Activated naive CD8-positive, alpha-beta T cell treated with anti-CD3 and anti-CD28 coated beads, Interleukin-2, amount 50 U/mL, for 16 hours (primary cell): ENCODE results near the gene KCND2.
"Not testable (repeated sequence)": the region's sequence is repeated elsewhere in the genome, so short reads cannot be mapped to it uniquely, and the experiment has no call there.

Experiments used
- DNase-seq: peaks from one replicate; pipeline ENCODE4 v3.0.0-alpha.2; 2020; ENCODE audit warnings: low read depth, low spot score

The KCND2 gene

DNA sequence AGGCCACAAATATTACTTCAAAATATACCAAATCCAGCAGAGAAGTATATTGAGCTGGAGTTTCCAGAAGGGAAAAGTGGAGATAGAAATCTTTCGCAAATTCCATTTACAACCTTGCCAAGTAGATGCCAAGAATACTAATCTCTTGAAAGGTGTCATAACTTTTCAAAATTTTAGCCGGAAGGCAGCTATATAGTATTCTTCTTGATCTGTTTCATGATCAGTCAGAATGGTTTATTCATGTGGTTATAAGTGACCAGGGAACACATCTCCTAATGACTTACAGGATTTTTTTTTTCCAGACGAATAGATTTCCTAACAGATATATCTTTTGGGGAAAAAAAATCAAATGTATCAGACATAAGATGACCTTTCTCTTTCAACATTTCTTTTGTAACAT lies 314.3 kb downstream of the KCND2 start:
- DNase-seq = no peak

DNA sequence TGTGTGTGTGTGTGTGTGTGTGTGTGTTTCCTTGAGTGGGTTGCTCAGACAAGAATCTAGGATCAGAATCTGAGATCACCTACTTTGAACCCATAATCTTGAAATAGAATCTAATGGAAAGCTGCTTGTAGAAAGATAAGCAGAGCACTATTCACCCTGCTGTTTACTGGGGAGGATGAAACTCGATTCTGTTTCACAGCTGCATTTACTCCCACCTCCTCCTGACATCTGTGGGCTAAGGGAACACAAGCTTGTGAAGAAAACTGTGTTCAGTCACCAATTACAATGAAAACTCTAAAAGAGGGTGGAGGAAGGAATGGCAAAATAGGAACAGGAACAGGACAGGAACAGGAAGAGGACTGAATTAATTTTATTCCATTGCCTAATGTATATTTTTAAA lies 315.4 kb downstream of the KCND2 start:
- no peak for DNase-seq

DNA sequence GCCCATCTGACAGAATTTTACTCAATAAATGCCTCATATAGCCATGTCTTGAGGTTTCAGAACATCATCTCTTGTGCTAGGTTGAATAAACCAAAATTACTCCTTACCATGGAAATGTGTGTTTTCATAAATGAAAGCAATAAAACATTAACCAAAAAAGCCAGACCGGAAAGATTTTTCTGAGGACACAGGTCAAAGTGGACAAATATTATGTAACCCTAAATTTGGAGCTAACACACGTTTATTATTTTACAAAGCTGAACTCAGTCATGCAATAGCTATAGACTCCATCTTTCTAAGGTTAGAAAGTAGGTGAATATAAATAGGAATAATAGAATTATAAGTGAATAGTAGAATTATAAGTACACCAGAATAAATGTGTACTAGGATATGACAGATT lies 315.9 kb downstream of the KCND2 start:
- DNase-seq = no peak

DNA sequence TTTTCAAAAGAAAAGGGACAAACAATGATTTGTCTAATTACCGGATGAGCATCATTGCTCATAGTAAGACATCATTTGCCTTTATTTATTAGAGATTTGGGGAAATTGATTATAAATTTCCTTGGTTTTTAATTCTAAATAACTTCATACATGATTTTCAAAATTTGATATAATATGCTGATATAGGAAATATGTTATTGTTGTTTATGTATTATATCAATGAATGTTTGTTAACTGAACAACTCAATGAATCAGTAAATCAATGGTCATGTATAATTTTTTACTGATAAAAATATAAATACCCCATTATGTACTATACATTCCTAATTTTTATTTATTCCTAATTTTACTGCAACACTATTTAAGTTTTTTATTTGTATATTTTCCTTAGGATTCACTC lies 327.6 kb downstream of the KCND2 start:
- no peak for DNase-seq

DNA sequence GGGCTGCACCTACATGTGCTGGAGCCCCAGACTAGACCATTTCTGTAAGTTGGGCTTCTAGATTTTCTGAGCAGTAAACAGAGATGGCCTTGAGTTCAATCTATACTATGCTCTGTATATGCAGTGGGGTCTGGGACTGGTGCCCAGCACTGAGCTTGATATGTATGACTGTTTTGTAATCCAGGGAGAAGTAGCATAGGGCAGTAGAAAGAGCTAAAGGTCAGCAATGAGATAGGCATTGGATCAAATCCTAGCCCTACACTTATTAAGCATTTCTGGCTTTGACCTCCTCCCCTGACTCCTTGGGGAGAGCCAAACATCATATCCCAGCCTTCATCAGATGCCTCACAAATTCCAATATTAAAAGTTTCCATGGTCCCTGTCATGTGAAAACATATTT lies 330.4 kb downstream of the KCND2 start:
- no peak for DNase-seq

DNA sequence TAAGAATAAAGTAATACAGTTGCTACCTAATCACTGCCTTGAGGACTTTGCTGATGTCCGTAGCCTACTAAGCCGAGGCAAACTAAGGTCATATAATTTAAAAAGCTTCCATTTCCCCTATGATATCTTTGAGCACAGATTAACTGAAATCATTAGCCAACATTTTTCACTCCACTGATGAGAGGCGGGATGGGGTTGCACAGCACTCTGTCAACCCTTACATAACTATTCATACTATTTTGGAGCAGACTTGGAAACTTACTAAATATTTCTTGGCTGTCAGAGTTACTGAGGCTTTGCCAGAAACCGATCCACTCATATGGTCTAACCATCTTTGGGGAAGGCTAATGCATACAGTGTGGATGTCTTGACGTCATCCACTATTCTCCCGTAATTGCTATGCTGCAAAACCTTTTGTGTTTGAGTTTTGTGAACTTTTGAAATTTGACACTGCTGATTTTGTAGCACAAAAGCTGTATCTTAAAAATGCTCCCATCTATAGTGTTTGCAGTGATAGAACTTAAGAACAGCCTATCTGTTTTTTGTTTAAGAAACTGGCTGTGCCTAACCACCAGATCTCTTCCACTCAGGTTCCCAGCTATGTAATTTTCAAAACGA lies 336.3 kb downstream of the KCND2 start:
- DNase-seq = no peak

DNA sequence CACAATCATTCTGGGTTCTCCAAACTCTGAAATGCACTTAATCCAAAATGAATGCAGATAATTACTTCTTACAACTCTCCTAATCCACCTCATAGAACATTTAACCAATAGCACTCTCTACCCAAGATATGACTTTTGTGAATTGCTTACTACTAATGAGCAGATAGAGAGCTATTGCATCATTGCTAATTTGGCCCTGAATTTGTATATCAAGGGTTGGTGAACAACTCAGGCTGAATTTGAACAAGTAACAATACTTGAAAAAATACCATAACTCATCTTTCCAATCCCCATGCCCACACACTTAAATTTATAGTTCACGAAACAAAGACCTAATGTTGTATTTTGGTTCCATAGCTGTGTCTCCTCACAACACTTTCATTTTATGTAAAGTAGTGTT lies 339.0 kb downstream of the KCND2 start:
- no peak for DNase-seq

DNA sequence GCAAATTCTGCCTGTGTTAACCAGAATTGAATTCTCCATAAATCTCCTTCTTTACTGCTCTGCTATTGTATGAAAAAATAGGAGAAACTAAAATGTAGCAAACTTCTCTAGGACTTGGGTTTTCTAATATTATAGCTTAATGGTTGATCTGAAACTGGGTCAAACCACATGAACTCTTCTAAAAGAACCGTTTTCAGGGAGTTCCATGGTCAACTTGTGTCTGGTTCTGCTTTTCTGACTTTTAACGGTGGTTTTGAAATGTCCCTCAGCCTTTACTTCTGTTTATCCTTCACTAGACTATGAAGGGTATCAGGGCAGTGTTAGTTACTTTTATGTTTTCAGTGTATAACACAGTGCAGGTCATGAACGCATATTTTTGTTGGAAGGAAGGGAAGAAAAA lies 342.7 kb downstream of the KCND2 start:
- DNase-seq = no peak

DNA sequence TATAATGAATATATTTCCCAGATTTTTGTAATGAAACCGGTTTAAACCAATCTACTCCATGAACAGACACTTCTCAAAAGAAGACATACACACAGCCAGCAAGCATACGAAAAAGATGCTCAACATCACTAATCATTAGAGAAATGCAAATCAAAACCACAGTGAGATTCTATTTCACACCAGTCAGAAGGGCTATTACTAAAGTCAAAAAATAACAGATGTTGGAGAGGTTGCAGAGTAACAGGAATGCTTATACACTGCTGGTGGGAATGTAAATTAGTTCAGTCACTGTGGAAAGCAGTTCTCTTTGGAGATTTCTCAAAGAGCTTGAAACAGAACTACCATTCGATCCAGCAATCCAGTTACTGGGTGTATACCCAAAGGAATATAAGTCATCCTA lies 344.3 kb downstream of the KCND2 start:
- DNase-seq = no peak

DNA sequence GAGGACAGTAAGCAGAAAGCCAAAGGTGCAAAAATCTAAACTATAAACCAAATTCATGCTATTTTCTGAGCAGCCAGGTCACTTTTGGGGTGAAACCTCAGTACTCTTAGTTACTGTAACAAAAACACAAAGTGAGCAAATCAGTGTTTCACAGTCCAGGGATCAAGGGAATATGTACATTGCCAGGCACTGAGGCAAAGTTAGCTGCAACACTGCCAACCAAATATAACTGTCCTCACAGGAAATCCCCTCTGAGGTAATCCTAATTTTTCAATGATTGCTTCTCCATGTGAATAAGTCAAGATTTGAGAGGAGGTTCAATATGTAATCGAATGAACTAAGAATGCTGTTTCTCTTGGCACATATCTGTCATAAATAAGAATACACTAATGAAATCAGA lies 355.3 kb downstream of the KCND2 start:
- no peak for DNase-seq

DNA sequence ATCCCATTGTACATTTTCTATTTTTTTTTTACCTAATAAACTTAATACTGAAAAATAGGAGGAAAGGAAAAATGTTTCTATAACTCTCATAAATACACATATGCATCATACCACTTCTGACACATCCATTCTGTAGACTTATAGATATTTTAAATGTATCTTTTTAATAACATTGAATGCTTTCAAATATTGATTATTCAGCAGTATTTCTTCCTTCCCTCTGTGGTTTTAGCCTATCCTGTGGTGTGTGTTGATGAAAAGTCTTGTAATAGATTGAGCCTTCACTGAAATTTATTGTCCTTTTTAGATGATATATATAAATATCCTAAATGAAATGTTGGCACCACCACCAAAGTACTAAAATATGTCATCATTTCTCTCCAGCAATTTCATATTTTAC lies 366.9 kb downstream of the KCND2 start:
- DNase-seq = no peak

DNA sequence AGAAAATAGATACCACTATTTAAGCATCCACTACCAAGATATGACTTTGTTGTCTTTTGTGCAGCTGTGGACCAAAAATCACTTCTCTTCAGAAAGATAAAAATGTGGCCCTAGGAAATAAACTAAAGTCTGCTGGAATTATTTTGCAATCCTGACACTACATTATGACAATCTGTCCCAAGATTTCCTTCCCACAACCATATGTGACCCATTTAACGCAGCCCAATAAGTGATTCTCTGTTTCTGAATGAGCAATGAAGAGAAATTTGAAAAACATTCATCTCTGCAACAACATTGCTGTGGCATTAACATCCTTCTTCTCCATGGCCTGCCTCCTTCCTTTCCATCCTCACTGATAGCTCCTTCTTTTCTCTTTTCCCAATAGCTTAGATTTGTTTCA lies 373.0 kb downstream of the KCND2 start:
- DNase-seq = no peak

DNA sequence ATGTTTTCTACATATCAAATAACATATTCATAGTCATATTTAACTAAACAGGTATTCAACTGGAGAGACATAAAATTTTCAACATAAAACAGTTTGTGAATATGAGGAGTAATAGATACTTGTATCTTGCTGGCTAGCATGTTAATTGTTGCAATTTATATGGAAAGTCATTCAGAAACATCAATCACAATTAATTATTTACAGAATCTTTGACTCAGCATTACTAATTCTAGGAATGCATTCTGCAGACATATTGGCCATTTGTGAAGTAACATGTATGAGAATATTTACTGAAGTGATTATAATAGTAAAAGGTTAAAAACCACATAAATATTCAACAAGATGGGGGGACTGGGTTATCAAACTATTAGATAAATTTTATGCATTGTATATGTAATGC lies 381.3 kb downstream of the KCND2 start:
- DNase-seq = no peak

DNA sequence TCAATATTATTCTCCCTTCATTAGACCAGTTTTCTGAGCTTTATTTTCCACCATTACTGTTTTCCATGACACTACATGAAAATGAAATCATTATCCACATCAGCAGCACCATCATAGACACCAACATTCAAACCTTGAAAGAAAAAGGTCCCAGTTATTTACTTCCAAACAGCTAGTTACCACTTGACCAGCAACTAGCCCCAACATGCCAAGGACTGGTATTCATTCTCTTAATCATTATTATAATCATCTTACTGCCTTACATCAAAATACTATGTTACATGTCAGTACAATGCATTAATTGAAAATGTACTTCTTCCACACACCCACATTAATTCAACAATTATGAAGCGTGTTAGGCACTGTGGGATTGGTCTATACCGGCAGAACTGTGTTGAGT lies 385.5 kb downstream of the KCND2 start:
- DNase-seq = no peak

DNA sequence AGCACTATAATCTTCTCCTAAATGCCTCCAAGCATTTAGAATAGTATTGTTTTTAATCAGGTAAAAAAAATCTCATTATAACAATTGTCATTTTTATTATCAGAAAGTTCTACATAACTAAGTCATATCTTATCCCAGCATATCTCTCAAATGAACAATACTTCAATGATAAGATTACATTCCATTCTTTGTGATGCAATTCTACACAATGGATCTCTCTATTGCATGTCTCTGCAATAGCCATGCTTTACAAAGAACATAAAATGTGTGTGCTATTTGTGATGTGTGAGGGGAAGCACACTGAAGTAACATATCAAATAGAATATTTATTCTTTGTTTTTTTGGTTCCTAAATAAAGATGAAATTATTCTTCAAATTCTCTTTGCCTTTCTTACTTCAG lies 389.3 kb downstream of the KCND2 start:
- no peak for DNase-seq

DNA sequence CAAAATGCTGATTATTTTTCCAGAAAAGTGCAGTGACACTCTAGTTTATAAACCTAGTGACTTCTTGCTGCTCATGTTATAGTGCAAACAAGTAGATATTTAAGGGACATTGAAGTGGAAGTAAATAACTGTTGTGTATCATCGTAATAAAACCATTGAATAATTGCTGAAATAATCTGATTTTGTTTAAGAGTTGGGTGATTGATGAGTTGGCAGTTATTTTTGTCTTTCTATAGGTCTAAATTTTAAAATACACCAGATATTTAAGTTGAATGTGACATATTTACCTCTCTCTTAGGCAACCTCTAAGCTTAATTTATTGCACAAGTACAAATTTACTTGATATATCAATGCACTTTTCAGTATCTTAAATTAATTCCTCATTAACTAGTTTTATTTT lies 392.1 kb downstream of the KCND2 start:
- no peak for DNase-seq

DNA sequence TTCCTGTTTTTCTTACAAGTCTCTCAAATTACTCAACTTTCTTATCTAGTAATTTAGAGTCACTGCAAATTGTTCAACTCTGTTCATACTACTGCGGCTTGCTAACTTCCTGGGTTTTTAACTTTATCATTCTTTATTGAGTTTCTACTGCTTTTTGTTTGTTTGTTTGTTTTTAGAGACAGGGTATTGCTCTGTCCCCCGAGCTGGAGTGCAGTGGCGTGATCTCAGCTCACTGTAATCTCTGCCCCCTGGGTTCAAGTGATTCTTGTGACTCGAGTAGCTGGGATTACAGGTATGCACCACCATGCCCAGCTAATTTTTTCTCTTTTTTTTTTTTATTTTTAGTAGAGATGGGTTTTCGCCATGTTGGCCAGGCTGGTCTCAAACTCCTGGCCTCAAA lies 402.1 kb downstream of the KCND2 start:
- DNase-seq = no peak

DNA sequence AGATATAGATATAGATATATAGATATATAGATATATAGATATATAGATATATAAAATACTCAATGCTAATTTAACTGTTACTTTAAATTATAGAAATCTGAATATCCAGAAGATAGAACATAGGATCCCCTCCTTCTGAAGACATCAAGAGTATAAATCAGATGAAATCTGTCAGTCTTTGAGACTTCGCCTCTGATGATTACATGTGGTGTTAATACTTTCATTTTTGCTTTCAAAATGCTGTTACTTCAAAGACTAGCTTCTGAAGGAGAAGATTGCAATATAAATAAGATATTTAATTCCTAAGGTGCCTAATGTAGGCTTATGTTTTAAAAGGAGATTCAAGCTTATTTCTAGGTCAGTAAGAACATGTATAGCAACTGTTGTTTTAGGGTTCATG lies 404.6 kb downstream of the KCND2 start:
- DNase-seq = no peak

DNA sequence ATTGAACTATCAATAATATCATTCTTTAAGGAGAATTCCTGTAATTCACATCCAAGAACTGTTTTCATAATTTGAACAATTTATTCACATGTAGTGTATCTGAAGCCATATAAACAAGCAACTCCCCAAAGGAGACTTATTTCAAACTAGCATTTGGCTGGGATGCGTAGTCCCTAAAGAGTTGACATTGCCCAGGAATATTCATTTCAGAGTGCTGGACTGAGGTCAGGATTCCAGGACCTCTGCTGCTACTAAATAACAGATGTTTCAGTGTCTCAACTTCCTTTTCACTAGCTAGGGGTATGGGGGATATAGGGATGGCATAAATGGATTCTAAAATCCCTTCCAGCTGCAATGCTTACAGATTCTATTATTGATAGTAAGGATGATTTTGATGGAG lies 408.0 kb downstream of the KCND2 start:
- no peak for DNase-seq

DNA sequence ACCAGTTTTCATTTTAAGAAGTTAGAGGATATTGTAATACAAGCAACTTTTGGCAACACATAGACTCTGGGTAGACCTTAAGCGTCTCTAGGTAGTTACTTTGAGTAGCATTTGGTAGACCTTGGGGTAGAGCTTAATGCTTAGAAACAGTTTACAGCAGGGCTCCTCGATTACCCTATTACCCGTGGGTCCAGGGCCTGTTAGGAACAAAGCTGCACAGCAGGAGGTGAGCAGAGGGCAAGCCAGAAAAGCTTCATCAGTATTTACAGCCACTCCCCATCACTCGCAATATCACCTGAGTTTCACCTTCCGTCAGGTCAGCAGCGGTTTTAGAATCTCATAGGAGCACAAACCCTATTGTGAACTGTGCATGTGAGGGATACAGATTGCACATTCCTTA lies 411.5 kb downstream of the KCND2 start:
- DNase-seq = no peak

DNA sequence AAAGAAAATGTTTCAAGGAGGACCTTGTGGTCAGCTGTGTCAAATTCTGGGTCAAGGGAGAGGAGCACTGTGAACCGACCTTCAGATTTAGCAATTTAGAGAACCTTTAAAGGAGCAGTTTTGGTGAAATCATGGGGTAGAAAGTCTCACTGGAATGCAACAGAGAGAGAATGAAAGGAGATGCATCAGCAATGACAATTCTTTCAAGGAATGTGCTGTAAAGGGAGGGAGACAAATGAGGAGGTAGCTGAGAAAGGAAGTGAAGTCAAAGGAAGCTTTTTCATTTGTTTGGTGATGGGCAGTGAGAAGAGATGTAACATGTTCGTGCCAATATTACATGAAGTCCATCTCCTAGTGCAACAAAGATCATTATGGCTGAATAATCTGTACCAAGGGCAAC lies 418.9 kb downstream of the KCND2 start:
- DNase-seq = no peak

DNA sequence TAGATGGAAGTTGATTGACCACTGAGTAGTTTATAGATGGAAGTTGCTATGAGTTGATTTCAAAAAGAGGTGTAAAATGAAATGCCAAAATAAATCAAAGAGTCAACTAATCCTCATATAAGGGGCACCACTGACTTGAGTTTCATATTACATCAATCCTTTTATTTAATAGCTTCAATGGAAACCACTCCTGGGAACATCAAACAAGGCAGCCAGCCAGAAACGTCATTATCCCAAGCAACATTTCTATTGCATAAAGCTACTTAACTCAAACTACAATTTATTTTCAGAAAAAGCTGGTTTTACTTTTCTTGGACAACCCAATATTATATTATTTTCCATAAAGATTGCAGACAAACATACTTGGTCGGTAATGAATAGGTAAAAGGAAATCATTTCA lies 422.9 kb downstream of the KCND2 start:
- DNase-seq = no peak

DNA sequence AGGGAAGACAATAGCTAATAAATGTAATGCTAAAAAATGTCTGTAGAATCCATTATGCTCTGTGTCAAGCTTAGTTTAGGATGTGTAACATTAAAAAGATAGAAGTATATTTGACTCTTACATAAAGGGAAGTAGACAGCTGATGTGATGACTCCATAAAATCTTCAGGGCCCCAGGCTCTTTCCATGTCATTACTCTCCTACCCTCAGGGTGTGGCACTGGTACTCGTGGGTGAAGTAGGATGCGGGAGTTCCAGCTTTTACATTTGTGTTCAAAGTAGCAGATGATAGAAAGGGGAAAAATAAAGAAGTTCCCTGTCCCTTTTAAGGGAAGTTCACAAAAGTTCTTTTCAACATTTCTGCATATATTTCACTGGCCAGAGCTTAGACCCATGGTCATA lies 427.8 kb downstream of the KCND2 start:
- no peak for DNase-seq

DNA sequence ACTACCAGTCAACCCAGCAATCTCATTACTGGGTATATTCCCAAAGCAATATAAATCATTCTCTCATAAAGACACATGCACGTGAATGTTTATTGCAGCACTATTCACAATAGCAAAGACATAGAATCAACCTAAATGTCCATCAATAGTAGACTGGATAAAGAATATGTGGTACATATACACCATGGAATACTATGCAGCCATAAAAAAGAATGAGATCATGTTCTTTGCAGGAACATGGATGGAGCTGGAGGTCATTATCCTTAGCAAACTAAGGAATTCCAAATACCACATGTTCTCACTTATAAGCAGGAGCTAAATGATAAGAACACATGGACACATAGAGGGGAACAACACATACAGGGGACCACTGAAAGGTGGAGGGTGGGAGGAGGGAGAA lies 429.4 kb downstream of the KCND2 start:
- DNase-seq = not testable (repeated sequence)
